T-helper 2 cell treated with Interferon-gamma antibody and Interleukin-4, amounts not matched to agents 5 μg/mL and 100 μg/mL, for 36 hours (primary cell): ENCODE data around the gene TMEM54.

Source experiments
- DNase-seq: peaks from one replicate; pipeline ENCODE4 v3.0.0; 2021; ENCODE audit warnings: low spot score
- H3K27ac Mint-ChIP-seq: one replicate; pipeline ENCODE4 v1.8.0; 2021; ENCODE audit warnings: mild to moderate bottlenecking, mixed read lengths
- H3K27me3 Mint-ChIP-seq: one replicate; pipeline ENCODE4 v1.8.0; 2021; ENCODE audit warnings: low read depth, mixed read lengths
- H3K36me3 Mint-ChIP-seq: one replicate; pipeline ENCODE4 v1.8.0; 2021; ENCODE audit warnings: low read depth, mixed read lengths
- H3K4me1 Mint-ChIP-seq: one replicate; pipeline ENCODE4 v1.8.0; 2021; ENCODE audit warnings: low read depth, mixed read lengths
- H3K4me3 Mint-ChIP-seq: one replicate; pipeline ENCODE4 v1.8.0; 2022; ENCODE audit warnings: mild to moderate bottlenecking, moderate library complexity, mixed read lengths
- H3K9me3 Mint-ChIP-seq: one replicate; pipeline ENCODE4 v1.8.0; 2021; ENCODE audit warnings: mixed read lengths

The TMEM54 gene

DNA sequence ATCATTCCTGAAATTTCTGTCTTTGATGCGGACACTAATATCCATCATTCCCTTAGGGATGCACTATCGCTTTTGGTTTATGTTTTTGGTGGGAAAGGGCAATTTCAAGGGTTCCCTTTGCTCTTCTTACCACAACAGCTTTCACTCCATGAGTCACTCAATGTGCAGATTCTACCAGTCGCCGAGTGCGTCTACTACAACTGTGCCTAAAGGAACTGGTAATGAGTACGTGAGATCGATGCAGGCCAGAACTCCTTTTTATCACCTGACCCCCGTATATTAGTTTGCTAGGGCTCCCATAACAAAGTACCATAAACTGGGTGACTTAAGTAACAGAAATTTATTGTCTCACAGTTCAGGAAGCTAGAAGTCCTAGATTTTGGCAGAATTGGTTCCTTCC, 27.5 kb upstream of the TMEM54 start:
- no peak overlapping the region for H3K4me3 Mint-ChIP-seq
- H3K36me3 Mint-ChIP-seq, result peaks cover 2% of the 10 kb centered on the region
- DNase-seq, result no peak
- H3K4me1 Mint-ChIP-seq, result peaks cover 15% of the 10 kb centered on the region
- no peak overlapping the region for H3K27ac Mint-ChIP-seq
- H3K9me3 Mint-ChIP-seq, result no peaks in the 10 kb centered on the region
- H3K27me3 Mint-ChIP-seq, result peaks cover 35% of the 10 kb centered on the region

DNA sequence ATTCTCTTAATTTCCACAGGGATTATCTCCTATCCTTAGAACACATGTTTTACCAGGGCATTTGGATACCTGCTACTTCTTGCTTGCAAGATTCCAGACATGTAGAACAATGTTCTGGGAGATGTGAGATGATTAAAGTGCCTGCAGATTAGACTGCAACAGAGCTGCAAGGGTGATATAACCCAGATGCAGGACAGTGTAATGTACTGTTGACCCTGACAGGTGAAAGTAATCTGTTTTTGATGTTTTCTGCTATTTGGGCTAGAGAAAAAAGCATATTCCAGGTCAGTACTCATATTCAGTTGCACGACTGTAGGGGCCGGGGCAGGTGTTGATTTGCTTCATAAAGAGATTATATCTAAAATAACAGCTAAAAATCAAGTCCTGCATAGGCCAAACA, 27.1 kb upstream of the TMEM54 start:
- H3K4me1 Mint-ChIP-seq, result peaks cover 12% of the 10 kb centered on the region
- no peaks in the 10 kb centered on the region for H3K36me3 Mint-ChIP-seq
- no peak for DNase-seq
- H3K9me3 Mint-ChIP-seq, result no peaks in the 10 kb centered on the region
- H3K27me3 Mint-ChIP-seq, result peaks cover 39% of the 10 kb centered on the region
- H3K4me3 Mint-ChIP-seq, result no peak overlapping the region
- no peak overlapping the region for H3K27ac Mint-ChIP-seq

DNA sequence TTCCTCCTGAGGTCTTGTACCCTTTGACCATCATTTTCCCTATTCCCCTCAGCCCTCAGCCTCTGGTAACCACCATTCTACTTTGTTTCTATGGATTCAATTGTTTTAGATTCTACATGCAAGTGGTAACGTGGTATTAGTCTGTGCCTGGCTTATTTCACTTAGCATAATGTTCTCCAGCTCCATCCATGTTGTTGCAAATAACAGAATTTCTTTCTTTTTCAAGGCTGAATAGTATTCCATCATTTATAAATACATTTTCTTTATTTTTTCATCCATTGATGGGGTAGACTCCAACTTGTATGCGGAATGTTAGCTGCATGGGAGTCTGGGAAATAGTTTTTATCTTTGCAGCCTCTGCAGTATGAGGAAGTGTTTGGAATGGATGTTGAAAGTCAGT, 26.3 kb upstream of the TMEM54 start:
- Mint-ChIP-seq H3K4me1 (peaks cover 12% of the 10 kb centered on the region), H3K4me3 (no peak overlapping the region), H3K27ac (no peak overlapping the region), H3K36me3 (no peaks in the 10 kb centered on the region), H3K9me3 (no peaks in the 10 kb centered on the region), H3K27me3 (peaks cover 48% of the 10 kb centered on the region)
- DNase-seq, result no peak

DNA sequence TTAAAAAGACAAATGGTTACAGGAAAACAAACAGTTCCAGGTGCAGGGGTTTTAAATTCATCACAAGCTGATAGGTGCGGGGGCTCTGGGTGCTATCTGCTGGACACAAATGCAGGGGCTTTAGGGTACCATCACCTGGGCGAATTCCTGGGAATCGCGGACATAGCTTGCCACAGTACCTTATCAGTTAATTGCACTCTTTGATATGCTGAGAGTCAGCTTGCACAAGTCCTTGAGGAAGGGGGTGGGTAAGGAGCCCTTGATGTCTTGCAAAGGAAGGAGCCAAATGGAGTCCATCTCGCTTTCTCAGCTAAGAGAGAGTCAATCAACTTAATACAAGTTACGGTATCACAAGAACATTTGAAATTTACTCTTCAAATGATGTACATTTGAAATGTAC, 25.4 kb upstream of the TMEM54 start:
- no peaks in the 10 kb centered on the region for H3K9me3 Mint-ChIP-seq

DNA sequence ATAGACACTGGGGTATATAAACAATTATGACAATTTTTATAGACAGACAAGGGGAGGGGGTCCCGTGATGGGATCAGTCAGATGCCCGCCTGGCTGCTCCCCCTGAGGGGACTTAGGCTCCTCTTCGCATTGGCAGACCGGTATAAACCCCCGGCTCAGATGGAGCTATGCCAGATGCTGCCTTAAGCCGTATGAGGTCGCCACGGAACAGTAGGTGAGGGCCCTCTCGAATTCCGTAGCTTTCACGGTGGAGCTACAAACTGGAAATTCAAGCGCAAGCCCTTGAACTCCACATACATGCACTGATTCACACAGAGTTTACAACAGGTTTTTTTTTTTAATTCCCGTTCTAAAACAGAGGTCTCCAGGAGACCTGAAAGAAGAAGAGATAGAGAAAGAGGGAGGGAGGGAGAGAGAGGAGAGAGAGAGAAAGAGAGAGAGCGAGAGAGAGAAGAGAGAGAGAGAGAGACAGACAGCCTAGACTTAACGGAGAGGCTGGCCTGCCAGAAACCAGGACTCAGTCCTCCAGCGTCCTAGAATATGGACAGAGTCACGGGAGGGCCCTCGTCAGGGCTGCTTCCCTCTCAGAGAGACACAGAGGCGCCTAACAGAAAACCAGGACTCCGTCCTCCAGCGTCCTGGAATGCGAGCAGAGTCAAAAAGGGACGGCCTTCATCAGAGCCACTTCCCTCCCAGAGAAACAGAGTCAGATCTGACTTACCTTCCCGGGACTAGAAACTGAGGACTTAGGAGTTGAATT, 24.4 kb upstream of the TMEM54 start:
- DNase-seq, result no peak
- Mint-ChIP-seq H3K36me3 (no peaks in the 10 kb centered on the region), H3K9me3 (no peaks in the 10 kb centered on the region), H3K27me3 (peaks cover 57% of the 10 kb centered on the region), H3K4me3 (peak overlapping the region; percentile 37), H3K27ac (no peak overlapping the region), H3K4me1 (peaks cover 14% of the 10 kb centered on the region)

More for the DNA sequence above, 25.4 kb upstream of the TMEM54 start:
- Mint-ChIP-seq H3K4me3 (no peak overlapping the region), H3K36me3 (no peaks in the 10 kb centered on the region), H3K4me1 (peaks cover 12% of the 10 kb centered on the region), H3K27ac (no peak overlapping the region), H3K27me3 (peaks cover 55% of the 10 kb centered on the region)
- no peak for DNase-seq

DNA sequence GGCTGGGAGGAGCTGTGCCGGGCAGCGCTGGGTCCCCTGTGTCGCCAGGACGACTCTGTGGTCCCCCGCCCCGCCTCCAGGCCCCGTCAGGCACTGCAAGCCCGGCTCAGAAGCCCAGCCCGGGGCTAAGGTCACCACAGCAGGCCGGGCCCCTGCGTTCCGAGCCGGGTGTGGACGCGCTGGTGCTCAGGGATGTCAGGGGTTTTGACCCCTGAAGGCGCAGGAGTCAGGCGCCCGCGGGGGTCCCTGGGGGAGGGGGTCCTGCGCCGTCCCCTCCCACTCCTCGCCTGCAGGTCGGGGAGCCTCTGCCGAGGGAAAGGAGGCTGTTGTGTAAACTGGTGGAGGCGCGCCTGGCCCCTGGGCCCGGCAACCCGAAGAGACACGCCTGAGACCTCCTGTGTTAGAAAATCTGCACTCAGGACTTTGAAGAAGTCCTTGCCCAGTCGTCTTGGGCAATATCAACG, 23.7 kb upstream of the TMEM54 start:
- Mint-ChIP-seq H3K4me1 (peaks cover 19% of the 10 kb centered on the region), H3K36me3 (no peaks in the 10 kb centered on the region), H3K27ac (no peak overlapping the region), H3K4me3 (no peak overlapping the region), H3K9me3 (no peaks in the 10 kb centered on the region), H3K27me3 (peaks cover 61% of the 10 kb centered on the region)
- DNase-seq, result no peak

DNA sequence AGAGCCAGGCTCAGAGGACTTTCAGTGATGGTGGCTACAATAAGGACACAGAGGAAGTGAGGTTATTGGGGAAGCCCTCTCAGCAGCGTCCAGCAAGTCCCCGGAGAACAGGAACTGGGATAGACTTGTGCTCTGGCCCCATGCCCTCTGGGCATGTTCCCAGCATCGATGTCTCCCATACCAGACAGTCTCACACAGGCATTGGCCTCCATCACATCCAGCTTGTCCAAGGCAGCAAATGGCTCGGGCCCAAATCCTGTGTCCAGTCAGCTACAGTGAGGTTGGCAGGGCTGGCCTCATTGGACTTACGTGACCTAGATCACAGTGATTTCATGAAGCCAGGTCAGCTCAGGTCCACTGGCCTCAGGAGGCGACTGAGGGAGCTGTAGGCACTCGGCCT, 19.6 kb upstream of the TMEM54 start:
- DNase-seq, result no peak
- H3K4me1 Mint-ChIP-seq, result peaks cover 31% of the 10 kb centered on the region
- no peak overlapping the region for H3K4me3 Mint-ChIP-seq
- no peaks in the 10 kb centered on the region for H3K36me3 Mint-ChIP-seq
- H3K27ac Mint-ChIP-seq, result no peak overlapping the region
- H3K9me3 Mint-ChIP-seq, result no peaks in the 10 kb centered on the region
- peaks cover 66% of the 10 kb centered on the region for H3K27me3 Mint-ChIP-seq

DNA sequence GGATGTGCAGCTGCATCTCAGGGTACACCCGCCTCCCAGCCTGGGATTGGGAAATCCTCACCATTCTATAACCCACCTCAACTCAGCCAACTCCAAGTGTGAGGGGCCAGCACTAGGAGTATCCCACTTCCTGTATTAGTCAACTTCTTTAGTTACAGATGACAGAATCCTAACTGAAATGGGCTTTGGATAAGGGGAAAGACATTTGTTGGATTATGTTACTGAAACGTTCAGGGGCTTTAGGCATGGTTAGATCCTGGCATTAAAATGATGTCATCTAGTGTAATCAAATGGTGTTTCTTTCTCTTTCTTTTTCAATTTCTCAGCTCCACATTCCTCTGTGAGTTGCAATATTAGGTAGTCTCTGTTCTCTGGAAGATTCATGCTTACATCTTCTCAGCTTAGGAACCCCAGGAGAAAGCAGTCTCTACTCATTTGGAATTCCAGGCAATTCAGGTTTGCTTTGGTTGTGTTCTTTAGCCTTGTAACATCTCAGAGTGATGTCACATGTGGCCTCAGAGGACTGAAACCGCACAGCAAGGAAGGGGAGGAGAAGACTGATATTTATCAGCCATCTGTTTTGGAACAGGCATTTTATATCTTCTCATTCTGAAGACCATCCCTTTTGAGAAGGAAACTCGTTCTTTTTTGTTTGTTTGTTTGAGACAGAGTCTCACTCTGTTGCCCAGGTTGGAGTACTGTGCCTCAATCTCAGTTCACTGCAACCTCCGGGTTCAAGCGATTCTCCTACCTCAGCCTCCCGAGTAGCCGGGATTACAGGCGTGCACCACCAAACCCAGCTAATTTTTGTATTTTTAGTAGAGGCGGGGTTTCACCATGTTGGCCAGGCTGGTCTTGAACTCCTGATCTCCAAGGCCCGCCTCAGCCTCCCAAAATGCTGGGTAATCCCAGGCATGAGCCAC, 18.9 kb upstream of the TMEM54 start:
- Mint-ChIP-seq H3K27ac (no peak overlapping the region), H3K4me1 (peaks cover 24% of the 10 kb centered on the region), H3K27me3 (peaks cover 64% of the 10 kb centered on the region), H3K4me3 (peak overlapping the region; percentile 50), H3K36me3 (no peaks in the 10 kb centered on the region), H3K9me3 (no peaks in the 10 kb centered on the region)
- no peak for DNase-seq

DNA sequence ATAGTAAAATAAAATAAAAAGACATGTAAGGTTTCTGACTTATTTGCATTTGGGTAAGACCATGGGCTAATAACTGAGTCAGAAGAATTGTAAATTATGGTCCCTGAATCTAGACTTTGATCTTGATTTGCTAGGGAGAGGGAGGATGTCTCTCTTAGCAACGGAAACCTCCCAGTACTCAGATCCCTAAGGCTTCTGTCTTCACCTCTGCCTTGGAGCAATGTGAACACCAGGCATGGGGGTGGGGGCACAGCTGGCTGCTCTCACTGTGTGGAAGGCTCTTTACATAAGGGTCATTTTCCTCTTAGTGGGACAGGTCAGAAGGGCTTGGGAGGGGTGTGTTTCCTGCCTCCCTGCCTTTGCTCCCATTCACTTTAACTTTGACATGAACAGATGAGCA, 17.0 kb upstream of the TMEM54 start:
- H3K4me3 Mint-ChIP-seq, result no peak overlapping the region
- no peaks in the 10 kb centered on the region for H3K36me3 Mint-ChIP-seq
- no peak for DNase-seq
- peaks cover 19% of the 10 kb centered on the region for H3K4me1 Mint-ChIP-seq
- peaks cover 56% of the 10 kb centered on the region for H3K27me3 Mint-ChIP-seq
- H3K27ac Mint-ChIP-seq, result no peak overlapping the region
- H3K9me3 Mint-ChIP-seq, result no peaks in the 10 kb centered on the region

DNA sequence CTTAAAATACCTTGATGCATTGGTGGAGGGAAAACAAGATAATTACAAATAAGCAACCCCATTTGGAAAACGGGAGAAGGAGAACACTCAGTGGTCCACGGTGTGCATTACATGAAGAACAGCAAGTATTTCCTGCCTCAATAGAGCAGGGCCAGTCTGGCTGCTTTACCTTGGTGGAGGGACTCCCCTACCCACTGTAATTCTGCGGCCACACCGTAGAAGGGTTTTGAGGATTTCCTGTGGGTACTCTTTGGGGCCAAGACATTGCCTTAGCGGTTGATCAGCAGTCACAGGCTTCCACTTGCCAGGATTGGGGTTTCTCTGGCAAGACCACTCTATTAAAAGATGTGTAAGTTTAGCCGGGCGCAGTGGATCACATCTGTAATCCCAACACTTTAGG, 16.3 kb upstream of the TMEM54 start:
- Mint-ChIP-seq H3K9me3 (no peaks in the 10 kb centered on the region), H3K27ac (no peak overlapping the region), H3K4me1 (peaks cover 19% of the 10 kb centered on the region), H3K36me3 (no peaks in the 10 kb centered on the region), H3K27me3 (peaks cover 49% of the 10 kb centered on the region), H3K4me3 (no peak overlapping the region)
- DNase-seq, result no peak

DNA sequence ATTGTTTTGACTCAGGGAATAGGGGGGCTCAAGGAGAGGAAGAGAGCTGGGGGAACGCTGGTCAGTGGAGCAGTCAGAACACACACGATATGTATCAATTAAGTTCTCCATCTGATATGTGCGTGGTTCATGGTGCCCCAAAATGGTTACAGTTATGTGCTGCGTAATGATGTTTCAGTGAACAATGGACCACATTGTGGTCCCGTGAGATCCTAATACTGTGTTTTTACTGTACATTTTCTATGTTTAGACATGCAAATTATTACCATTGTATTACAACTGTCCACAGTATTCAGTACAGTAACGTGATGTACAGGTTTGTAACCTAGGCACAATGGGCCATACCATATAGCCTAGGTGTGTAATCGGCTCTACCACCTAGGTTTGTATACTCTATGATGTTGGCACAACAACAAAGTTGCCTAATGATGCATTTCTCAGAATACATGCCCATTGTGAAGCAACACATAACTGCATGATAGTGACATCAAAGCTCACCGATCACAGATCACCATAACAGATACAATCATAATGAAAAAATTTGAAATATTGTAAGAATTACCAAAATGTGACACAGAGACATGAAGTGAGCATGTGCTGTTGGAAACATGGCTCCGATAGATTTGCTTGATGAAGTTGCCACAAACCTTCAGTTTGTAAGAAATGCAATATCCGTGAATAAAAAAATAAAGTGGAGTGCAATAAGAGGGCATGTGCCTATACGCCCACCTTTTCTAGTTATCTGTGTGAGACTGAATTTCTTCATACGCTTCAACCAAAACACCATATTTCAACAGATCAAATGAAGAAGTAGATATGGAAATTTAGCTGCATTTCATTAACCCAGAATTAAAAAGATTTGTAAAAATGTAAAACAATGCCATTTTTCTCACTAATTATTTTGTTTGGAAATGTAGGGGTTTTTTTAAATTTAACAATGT, 14.8 kb upstream of the TMEM54 start:
- Mint-ChIP-seq H3K4me3 (no peak overlapping the region), H3K27ac (no peak overlapping the region), H3K4me1 (peaks cover 19% of the 10 kb centered on the region), H3K9me3 (no peaks in the 10 kb centered on the region), H3K27me3 (peaks cover 39% of the 10 kb centered on the region), H3K36me3 (no peaks in the 10 kb centered on the region)
- no peak for DNase-seq

DNA sequence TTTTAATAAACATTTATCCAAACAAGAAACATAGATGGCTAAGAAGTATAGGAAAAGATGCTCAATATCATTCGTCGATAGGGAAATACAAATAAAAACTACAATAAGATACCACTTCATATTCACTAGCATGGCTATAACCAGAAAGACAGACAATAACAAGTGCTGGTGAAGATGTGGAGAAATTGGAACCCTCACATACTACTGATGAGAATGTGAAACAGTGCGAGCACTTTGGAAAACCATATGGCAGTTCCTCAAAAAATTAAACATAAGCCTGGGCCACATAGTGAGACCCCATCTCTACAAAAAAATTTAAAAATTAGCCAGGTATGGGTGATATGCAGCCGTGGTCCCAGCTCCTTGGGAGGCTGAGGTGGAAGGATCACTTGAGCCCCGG, 9.1 kb upstream of the TMEM54 start:
- no peaks in the 10 kb centered on the region for H3K4me1 Mint-ChIP-seq
- no peak for DNase-seq
- no peak overlapping the region for H3K4me3 Mint-ChIP-seq
- H3K36me3 Mint-ChIP-seq, result no peaks in the 10 kb centered on the region
- H3K9me3 Mint-ChIP-seq, result no peaks in the 10 kb centered on the region
- no peak overlapping the region for H3K27ac Mint-ChIP-seq
- H3K27me3 Mint-ChIP-seq, result peaks cover 15% of the 10 kb centered on the region

DNA sequence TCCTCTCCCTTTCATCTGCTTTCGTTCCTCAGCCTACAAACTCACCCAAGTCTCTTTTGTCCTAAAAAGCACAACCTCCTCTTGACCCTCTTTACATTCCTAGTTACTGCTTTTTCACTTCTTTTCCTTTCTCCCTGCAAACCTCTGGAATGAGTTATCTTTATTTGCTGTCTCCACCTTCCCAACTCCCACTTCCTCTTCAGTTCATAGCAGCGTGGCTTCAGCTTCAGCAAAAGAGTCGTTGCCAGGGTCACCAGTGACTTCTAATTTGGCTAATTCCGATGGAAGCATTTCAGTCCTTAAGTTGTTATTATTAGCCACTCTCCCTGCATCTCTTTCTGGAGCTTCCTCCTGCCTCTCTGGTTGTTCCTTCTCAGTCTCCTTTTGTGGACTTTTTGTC, 6.2 kb upstream of the TMEM54 start:
- Mint-ChIP-seq H3K27me3 (peaks cover 25% of the 10 kb centered on the region), H3K36me3 (no peaks in the 10 kb centered on the region), H3K4me3 (no peak overlapping the region), H3K9me3 (no peaks in the 10 kb centered on the region), H3K4me1 (no peaks in the 10 kb centered on the region), H3K27ac (no peak overlapping the region)
- DNase-seq, result no peak
